GM19025 (cell line): Measurements from ENCODE around the gene POLD2.
"Not testable (repeated sequence)": the region's sequence is repeated elsewhere in the genome, so short reads cannot be mapped to it uniquely, and the experiment has no call there.

Experiments used
- ATAC-seq: cut with Tn5 transposase; IDR thresholded peaks from one replicate; pipeline ENCODE4 v1.9.1; 2021; ENCODE audit warnings: mild to moderate bottlenecking, low read depth, moderate library complexity; ENCODE audit not compliant: unreplicated experiment

The POLD2 gene

DNA sequence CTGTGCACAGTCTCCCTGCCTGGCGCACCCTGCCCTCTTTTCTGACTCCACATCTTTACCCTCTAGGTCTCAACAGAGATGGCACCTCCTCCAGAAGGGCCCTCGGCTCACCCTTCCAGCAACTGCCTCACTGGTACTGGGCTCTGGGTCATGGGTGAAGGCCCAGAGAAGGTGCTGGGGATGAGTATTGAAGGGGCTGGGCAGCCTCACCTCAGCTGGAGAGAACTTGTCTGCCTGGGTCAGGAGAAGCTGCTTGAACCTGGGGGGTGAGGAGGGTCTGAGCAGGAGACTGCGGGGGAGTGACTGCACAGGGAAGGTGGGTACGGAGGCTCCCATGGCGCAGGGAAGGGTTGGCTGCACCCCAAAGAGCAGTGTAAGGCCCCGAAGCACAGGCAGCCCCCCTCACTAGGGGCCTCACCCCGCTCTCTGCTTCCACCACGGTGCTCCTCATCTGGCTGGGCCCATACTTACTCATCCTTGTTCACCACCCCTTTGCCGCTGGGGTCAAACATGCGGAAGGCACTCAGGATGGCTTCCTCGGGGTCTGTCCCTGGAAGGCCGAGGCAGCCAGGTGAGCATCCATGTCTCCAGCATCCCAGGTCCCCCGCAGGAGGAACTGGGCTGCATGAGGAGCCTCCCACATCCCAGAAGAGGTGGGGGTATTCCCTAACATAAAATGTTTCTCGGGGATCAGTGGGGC is 16.1 kb upstream of the POLD2 start:
- ATAC-seq, result no peak

DNA sequence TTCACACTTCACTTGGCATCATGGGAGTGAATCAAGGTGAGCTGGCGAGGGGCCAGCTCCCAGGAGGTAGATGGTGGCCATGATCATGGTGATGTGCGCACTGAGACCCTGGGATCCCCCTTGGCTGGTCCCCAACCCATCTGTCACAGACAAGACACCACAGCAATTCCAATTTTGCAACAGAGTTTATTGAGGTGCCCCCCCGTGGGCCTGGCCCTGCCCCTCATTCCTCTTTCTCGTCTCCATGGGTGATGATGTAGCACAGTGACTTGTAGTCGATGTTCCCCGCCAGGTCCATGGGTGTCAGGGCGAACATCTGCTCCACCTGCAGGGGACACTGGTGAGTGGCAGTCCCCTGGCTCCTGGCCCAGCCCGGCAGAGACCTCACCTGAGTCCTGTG is 15.3 kb upstream of the POLD2 start:
- no peak for ATAC-seq

DNA sequence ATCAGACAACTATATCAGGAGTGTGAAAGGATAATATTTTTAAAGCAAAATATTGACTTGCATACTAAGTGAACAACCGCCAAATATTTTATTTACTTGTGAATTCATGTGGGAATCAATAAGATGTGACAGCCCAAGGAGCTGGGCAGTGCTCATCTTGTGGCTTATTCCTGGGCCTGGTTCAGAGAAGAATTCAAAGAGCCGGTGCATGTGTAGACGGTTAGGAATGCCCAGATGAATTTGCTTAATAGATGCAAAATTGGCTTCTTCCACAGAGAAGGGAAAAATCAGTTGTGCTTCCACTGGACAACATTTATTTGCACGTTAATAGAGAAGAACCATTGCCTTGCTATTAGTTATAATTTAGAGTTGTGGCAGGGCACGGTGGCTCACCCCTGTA is 13.4 kb upstream of the POLD2 start:
- no peak for ATAC-seq

DNA sequence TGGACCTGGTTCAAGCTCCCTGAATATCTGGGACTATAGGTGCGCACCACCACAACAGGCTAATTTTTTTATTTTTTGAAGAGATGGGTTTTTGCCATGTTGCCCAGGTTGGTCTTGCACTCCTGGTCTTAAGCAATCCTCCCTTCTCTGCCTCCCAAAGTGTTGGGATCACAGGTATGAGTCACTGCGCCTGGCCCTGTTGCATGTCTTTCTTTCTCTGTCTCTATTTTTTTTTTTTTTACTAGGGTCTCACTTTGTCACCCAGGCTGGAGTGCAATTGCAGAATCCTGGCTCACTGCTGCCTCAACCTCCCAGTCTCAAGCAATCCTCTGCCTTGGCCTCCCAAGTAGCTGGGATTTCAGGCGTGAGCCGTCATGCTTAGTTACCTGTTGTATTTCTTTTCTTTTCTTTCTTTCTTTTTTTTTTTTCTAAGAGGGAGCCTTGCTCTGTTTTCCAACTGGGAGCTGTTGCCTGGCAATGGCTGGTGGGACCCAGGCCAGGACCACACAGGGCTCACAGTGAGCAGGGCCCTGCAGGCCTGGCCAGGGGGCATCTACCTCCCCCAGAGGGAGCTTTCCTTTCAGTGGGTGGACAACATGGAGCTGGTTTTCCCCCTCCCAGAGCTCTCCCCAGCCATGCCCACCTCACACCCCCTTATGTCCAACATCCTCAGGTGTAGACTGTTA is 11.7 kb upstream of the POLD2 start:
- ATAC-seq, result no peak

DNA sequence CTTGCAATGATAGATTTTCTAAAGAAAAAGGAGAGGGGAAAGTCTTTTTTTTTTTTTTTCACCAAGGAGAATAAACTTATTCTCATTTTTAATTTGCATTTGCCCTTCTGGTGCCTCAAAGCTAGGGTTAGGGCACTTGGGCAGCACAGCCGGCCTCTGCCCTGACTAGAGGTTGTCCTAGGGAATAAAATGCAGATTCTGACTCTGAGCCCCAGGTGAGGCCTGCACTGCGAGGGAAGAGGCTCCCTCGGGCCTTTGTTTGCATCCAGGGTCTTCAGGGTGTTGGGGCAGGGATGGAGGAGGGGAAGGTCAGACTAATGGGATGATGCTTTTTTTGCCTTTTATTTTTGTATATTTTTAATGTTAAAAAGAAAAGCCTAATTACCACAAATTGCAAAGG is 9.9 kb upstream of the POLD2 start:
- ATAC-seq, result no peak

DNA sequence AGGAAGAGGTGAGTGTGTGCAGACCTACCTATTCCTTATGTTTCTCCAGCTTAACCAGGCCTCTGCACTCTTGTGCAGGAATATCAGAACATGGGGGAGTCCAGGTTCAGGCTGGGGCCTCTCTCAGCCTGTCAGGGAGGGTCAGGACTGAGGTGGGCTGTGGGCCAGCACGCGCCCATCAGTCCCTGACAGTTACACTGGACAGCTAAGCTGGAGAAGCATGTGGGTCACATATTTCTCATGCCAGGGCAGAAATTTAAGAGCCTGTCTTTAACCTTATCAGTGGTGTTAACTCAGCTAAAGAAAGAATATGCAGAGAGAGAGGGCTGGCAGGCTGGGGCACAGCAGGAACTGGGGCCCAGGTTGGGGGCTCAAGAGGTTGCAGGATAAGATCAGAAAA is 8.7 kb upstream of the POLD2 start:
- ATAC-seq, result no peak

DNA sequence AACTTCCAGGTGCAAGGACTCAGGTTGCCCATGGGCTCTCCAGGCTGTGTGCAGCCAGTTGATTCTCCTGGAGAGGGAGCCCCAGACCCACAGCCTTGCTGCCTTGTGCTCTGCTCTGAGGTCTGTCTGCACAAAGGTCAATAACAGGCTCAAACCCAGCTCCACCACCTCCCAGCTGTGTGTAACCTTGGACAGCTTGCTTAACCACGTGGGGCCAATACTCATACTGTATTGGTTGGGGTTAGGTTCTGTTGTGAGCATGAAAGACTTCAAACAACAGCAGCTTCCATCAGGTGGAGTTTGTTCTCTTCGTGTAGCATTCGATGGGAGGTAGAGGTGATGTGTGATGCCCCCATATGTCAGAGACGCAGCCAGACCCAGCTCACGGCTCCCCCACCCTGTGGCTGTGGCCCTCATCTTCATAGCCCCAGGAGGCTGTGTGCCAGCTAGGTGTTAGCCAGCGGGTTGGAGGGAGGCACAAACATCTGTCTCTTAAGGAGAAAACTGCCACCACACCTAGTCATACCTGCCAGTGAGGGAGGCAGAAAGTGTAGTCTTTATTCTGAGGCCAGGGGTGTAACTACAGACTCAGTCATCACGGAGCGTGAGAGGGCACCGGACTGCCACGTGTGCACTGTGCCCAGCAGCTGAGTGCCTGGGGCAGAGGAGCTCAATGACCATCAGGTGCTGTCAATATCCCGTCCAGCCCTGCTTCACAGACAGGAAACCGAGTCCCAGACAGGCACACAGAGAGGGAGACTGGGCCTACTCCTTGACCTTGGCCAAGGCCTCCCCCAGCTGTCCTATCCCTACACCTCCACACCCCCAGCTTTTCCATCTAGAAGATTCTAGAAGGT is 8.1 kb upstream of the POLD2 start:
- no peak for ATAC-seq

DNA sequence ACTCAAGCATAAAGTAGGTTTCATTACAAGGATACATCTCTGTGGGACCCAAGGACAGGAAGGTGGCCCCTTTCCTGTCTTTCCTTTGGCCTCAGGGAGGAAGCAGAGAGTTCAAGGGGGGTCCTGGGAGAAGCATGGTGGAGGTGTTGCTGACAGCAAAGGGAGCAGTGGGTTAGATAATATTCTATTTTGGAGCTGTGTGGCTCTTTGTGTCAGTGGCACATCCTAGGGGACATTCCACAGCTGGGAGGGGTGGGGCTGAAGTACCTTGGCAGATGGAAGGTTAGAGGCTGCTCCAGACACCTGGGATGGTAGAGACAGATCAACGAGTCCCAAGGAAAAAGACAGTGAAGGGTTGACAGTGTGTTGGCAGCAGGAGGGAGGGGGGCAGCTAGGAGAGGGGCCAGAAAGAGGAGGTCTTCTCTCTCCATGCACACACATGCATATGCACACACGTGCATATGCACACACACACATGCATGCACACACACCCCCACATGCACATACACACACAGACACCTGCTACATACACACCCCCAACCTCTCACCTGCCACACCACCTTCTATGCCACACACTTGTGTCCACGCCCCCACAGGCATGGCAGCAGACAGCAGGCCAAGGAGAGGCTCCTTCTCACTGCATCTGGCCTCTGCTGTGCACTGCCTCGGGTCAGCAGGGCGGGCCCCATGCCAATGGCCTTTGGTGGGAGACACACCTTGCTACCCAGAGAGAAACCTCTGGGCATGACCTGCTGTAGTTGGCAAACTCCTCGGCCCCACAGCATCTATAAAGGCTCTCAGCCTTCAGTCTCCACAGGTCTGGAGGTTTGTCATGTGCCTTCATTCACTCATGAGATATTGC is 5.6 kb upstream of the POLD2 start:
- no peak for ATAC-seq

DNA sequence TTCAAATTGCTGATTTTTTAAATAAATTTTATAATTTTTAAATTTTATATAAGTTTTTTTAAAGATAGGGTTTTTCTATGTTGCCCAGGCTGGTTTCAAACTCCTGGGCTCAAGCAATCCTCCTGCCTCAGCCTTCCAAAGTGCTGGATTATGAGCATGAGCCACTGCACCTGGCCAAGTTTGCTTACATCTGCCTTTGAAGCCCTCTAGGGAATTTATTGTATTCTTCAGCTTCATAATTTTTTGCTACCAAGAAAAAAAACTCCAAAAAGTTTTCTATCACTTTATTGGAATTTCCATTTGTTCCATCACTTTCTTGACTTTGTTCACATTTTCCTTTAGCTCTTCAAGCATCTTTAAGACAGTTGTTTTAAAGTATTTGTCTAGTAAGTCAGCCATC is 3.8 kb upstream of the POLD2 start:
- ATAC-seq, result no peak

DNA sequence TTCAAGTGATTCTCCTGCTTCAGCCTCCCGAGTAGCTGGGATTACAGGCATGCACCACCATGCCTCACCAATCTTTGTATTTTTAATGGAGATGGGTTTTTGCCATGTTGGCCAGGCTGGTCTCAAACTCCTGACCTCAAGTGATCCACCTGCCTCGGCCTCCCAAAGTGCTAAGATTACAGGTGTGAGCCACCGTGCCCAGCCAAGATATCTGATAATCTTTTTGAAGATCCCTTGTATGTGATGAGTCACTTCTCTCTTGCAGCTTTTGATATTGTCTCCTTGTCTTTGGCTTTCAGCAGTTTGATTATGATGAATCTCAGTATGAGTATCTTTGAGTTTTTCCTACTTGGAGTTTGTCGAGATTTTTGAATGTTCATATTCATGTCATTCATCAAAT is 3.2 kb upstream of the POLD2 start:
- ATAC-seq, result not testable (repeated sequence)

DNA sequence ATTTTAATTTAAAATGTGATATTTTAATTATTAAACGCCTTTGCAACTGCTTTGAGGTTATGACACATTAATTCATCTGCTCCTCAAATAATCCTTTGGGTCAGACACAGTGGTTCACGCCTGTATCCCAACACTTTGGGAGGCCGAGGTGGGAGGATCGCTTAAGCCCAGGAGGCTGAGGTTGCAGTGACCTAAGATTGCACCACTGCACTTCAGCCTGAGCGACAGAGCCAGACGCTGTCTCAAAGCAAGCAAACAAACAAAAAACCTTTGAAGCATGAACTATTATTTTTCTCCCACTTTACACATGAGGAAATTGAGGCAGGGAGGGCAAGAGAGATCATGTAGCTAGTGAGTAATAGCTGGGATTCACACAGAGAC is 1.5 kb upstream of the POLD2 start:
- no peak for ATAC-seq

DNA sequence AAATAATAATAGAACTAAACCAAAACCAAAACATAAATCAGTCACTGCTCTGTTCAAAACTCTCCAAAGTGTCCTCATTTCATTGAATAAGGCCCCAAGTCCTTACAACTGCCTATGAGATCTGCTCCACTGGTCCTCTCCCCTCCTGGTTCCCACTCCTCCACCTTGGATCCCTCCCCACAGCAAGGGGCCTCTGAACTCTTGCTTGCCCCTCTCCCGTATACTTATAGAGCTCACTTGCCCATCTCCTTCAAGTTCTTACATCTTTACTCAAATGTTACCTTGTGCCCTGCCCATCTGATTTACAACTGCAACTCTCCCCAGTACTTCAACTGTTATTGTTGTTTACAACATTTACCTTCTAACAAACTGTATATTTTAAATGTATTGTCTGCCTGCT is 819 bp downstream of the POLD2 start:
- ATAC-seq, result no peak

DNA sequence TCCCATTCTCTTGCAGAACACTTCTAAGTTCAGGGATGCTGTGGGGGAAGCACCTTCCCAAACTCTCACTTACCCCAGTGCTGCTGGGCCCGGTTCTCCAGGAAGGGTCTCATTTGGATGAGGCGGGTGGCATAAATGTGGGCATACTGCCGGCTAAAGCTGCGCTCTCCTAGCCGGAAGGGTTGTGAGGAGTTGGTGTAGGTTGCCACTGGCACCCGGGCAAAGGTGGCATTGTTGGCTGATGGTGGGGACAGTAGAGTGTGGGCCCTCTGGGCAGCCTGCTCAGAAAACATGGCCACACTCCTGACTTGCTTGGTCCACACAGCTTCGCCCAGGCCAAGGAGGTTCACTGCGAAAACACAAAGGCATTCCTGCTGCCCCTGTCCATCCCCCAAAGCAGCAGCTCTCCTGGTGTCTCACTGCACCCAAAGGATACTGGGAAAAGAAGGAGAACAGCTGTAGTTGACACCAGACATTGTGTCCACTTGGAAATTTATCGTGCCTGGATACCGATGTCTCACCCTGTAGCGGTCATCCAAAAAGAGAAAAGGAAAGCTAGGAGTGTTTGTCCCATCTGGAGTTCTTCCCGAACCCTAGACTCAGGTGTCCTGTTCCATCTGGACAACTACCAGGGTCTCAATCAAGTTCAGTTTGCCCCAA is 1.5 kb downstream of the POLD2 start:
- ATAC-seq, result no peak

DNA sequence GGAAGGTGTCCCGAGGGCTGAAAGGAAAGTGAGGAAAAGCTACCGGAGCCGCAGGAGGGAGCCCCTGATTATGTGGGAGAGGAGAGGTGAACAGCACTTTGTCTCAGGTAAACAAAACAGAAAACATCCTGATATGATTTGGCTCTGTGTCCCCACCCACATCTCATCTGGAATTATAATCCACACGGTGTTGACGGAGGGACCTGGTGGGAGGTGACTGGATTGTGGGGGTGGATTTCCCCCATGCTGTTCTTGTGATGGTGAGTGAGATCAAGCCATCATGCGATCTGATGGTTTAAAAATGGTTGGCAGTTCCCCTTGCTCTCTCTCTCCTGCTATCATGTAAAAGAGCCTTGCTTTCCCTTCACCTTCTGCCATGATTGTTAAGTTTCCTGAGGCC is 3.0 kb downstream of the POLD2 start:
- ATAC-seq, result no peak

DNA sequence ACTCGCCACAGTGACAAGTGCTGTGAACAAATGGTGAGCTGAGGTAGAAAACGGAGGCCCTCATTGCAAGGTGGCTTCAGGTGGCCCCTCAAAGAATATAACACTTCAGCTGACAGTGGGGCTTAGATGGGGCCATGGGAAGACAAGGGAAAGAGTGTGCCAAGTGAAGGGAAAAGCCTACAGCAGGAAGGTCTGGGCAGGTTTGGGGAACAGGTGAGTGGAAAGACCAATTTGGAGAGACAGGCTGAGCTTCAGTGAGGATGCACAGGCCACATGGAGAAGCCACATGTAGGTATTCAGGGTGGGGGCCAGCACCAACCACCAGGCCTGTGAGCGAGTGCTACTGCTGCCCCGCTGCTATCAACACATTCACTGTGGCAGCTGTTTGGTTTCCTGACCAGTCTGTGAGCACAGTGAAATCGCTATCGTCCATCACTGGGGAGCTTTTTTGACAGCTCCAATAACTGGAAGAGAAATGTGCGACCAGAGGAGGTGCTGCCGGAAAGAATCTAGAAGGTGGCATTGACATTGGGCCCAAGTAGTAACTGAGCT is 3.4 kb downstream of the POLD2 start:
- no peak for ATAC-seq

DNA sequence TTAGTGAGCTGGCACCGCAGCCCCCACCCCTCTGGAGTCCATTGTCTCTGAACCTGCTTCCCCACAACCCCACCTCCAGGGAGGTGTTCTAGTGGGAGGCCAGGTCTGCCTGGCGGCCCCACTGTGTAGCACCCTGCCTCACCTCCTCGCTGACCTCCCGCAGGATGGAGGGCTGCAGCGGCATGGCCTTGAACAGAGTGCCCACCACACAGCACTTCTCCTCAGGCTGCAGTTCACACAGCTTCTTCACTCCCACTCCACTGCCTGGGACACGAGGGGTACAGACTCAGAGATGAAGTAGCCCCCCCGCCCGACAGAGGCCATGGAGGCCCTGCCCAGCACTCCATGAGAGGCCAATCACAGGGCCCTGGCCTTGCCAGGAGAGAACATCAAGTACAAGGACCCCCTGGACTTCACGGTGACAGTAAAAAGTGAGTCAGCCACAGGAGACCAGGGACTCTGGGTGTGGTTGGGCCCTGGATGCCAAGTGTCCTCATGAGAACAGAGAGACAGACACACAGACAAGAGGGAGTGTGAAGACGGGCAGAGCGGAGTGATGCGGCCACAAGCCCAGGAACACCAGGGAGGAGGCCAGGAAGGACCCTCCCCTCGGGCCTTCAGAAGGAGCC is 5.4 kb downstream of the POLD2 start:
- ATAC-seq, result no peak

DNA sequence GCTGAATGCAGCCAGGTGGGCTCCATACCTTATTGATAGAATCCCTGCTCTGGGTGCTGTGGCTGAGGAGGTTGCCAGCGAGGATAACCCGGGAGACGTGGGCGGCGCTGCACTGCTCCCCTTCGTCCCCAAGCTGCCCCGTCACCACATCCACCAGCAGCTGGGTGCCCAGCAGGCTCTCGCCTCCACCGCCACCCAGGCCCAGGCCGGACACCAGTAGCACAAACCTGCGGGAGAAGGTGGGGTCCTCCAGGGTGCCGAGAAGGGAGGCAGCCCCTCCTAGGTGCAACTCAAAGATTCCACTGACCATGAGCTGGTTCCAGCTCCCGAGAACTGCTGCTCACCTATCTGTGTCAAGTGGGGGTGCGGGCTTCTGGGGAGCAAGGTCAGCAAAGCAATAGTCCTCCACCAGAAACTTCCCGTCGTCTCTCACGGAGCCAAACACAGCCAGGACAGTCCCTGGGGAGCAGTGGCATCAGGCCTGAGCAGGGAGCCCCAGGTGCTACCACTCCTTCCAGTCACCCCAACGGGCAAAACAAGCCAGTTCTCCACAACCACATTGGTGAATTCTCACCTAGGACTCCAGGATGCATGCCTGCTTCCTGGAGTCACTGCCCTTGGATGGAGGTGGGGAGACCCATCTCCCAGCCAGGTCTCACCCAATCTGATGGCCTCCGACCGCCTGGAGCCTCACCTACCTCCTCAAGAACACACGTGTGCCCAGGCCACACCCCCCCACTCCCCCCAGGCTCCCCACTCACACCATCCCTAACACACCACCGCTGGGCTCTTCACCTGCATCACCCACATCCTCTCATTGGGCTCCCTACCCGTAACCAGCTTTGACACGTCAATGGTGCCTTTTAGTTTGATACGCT is 6.3 kb downstream of the POLD2 start:
- ATAC-seq, result no peak

DNA sequence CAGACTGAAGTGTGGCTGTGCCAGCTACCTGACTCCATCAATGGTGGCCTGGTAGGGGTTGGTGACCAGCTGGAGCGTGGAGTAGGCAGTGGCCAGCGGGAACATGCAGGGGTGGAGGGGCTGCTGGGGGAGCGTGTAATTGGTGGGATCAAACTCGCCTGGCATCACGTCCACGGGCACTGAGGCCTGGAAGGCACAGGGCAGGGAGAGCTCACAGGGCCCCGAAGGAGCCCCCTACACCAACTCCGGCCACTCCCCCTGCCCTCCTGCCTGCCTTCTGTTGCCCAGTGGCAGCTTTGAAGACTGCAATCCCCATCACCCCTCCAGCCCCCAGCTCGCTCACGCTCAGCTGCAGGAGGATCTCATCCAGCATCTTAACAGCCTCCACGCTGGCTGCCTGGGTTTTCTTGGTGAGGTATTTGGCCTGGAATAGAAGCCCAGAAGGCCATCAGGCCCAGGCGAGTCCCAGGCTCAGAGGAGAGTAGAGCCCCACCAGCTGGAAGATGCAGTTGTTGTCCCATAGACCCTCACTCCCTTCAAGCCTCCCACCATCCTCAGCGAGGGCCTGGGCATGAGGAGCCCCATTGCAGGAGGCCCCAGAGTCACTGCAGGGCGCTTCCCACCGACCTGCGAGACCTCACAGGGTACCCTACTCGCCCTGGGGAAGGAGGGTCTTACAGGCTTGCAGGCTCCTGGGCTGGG is 7.1 kb downstream of the POLD2 start:
- no peak for ATAC-seq
